Activated CD4-positive, alpha-beta memory T cell treated with anti-CD3 and anti-CD28 coated beads for 36 hours (primary cell): ENCODE data around the gene FAM209B. TPM values are rescaled to one million over a fixed set of nuclear protein-coding genes. Genes with fewer than 3 reads are reported as not detected.

ENCODE experiments used
- CTCF ChIA-PET: fragments of 350-600 bp; sonication (Branson Sonifier 250); formaldehyde crosslinking; loops from one replicate; lab custom pipeline; 2021; ENCODE audit warnings: antibody characterized with exemption, inconsistent platforms; lab: Charles Lee
- POLR2A ChIA-PET: fragments of 350-600 bp; sonication (Branson Sonifier 250); formaldehyde crosslinking; loops from one replicate; lab custom pipeline; 2021; ENCODE audit warnings: antibody characterized with exemption; lab: Charles Lee
- DNase-seq: peaks from one replicate; pipeline ENCODE4 v3.0.0-alpha.2; 2020
- H3K27ac Mint-ChIP-seq: one replicate; pipeline ENCODE4 v1.8.0; 2021; ENCODE audit warnings: mixed read lengths
- H3K27me3 Mint-ChIP-seq: one replicate; pipeline ENCODE4 v1.8.0; 2021; ENCODE audit warnings: mixed read lengths
- H3K36me3 Mint-ChIP-seq: one replicate; pipeline ENCODE4 v1.8.0; 2021; ENCODE audit warnings: mixed read lengths
- H3K4me1 Mint-ChIP-seq: one replicate; pipeline ENCODE4 v1.8.0; 2021; ENCODE audit warnings: low read depth, mixed read lengths
- H3K4me3 Mint-ChIP-seq: one replicate; pipeline ENCODE4 v1.8.0; 2021; ENCODE audit warnings: mild to moderate bottlenecking, mixed read lengths
- H3K9me3 Mint-ChIP-seq: one replicate; pipeline ENCODE4 v1.8.0; 2021; ENCODE audit warnings: mixed read lengths
- intact Hi-C: fragments of 100-400 bp; cut with micrococcal nuclease; formaldehyde crosslinking; loops from one replicate; pipeline ENCODE4 v1.15.1; 2023
- total RNA-seq, 2 experiments: library from RNA; stranded (reverse); gene quantifications; one replicate each; pipeline ENCODE4 v1.2.3, GENCODE V29; 2021

Gene FAM209B
- total RNA-seq, 2 experiments from 2014 or later: 0.63 to 0.93 TPM

GRCh38 chr20:56575961-56576360 lies 42.9 kb downstream of the FAM209B start:
- POLR2A ChIA-PET: no interaction called here

GRCh38 chr20:56579301-56579710 lies 46.3 kb downstream of the FAM209B start:
- Mint-ChIP-seq H3K9me3 (no peaks in the 10 kb centered on the region), H3K27me3 (peaks cover 14% of the 10 kb centered on the region), H3K4me3 (no peak overlapping the region), H3K36me3 (no peaks in the 10 kb centered on the region), H3K27ac (no peak overlapping the region), H3K4me1 (no peaks in the 10 kb centered on the region)
- intact Hi-C loops: no loop called here
- ChIA-PET CTCF (interaction anchor here (1.2 to 3.9 kb wide), 3 partner anchors 9 to 331 kb away, joined by 3 to 32 read pairs (median 3); partner anchors contain the start of gene MC3R), POLR2A (no interaction called here)
- DNase-seq: no peak

More at GRCh38 chr20:56575961-56576360, 42.9 kb downstream of the FAM209B start:
- Mint-ChIP-seq H3K4me1 (no peaks in the 10 kb centered on the region), H3K4me3 (no peak overlapping the region), H3K9me3 (no peaks in the 10 kb centered on the region), H3K36me3 (no peaks in the 10 kb centered on the region), H3K27me3 (peaks cover 6% of the 10 kb centered on the region), H3K27ac (no peak overlapping the region)
- intact Hi-C loops: no loop called here
- no peak for DNase-seq
- CTCF ChIA-PET: interaction anchor here (0.9 kb wide), 1 partner anchor 10 kb away, joined by 3 read pairs; no protein-coding TSS in a partner anchor

- CTCF ChIA-PET: interaction anchor here (1.8 to 3.9 kb wide), 2 partner anchors 30 kb away, joined by 5 to 32 read pairs; no protein-coding TSS in a partner anchor
- no peaks in the 10 kb centered on the region for H3K9me3 Mint-ChIP-seq
- H3K4me1 Mint-ChIP-seq: no peaks in the 10 kb centered on the region
- peaks cover 9% of the 10 kb centered on the region for H3K27me3 Mint-ChIP-seq
- no peak overlapping the region for H3K4me3 Mint-ChIP-seq
- POLR2A ChIA-PET: no interaction called here
- intact Hi-C loops: no loop called here
- H3K27ac Mint-ChIP-seq: no peak overlapping the region
- H3K36me3 Mint-ChIP-seq: no peaks in the 10 kb centered on the region
- DNase-seq: no peak
Measured at GRCh38 chr20:56580226-56580625, 47.2 kb downstream of the FAM209B start.

GRCh38 chr20:56581701-56582100 lies 48.7 kb downstream of the FAM209B start:
- ChIA-PET CTCF (interaction anchor here (1.8 kb wide), 1 partner anchor 31 kb away, joined by 5 read pairs; no protein-coding TSS in a partner anchor), POLR2A (no interaction called here)
- intact Hi-C loops: no loop called here
- DNase-seq: no peak
- Mint-ChIP-seq H3K4me1 (no peaks in the 10 kb centered on the region), H3K4me3 (no peak overlapping the region), H3K36me3 (no peaks in the 10 kb centered on the region), H3K27ac (no peak overlapping the region), H3K9me3 (no peaks in the 10 kb centered on the region), H3K27me3 (peaks cover 9% of the 10 kb centered on the region)

GRCh38 chr20:56582542-56582941 lies 49.5 kb downstream of the FAM209B start:
- no peaks in the 10 kb centered on the region for H3K4me1 Mint-ChIP-seq
- no peaks in the 10 kb centered on the region for H3K36me3 Mint-ChIP-seq
- no peak for DNase-seq
- peaks cover 9% of the 10 kb centered on the region for H3K27me3 Mint-ChIP-seq
- no peaks in the 10 kb centered on the region for H3K9me3 Mint-ChIP-seq
- intact Hi-C loops: no loop called here
- POLR2A ChIA-PET: no interaction called here
- CTCF ChIA-PET: interaction anchor here (0.7 kb wide), 1 partner anchor 191 kb away, joined by 3 read pairs; no protein-coding TSS in a partner anchor
- no peak overlapping the region for H3K27ac Mint-ChIP-seq
- no peak overlapping the region for H3K4me3 Mint-ChIP-seq

- Mint-ChIP-seq H3K27me3 (peaks cover 7% of the 10 kb centered on the region), H3K9me3 (no peaks in the 10 kb centered on the region), H3K36me3 (no peaks in the 10 kb centered on the region), H3K4me3 (no peak overlapping the region), H3K4me1 (no peaks in the 10 kb centered on the region), H3K27ac (no peak overlapping the region)
- ChIA-PET CTCF (interaction anchor here (1.2 kb wide), 1 partner anchor 34 kb away, joined by 5 read pairs; no protein-coding TSS in a partner anchor), POLR2A (no interaction called here)
- no peak for DNase-seq
- intact Hi-C loops: no loop called here
Measured at GRCh38 chr20:56584916-56585315, 51.9 kb downstream of the FAM209B start.

Other genes with a start within 250 kb of the FAM209B start
- gene FAM210B, start 174.3 kb upstream of the FAM209B start, total RNA-seq: 1 to 10 TPM; 5.5 to 5.9 TPM
- 100 to 1,000 TPM in 1 of 2 experiments, 10 to 100 TPM in 1; 99.7 to 101 TPM for gene AURKA, start 141.0 kb upstream of the FAM209B start, total RNA-seq
- gene CSTF1, start 140.6 kb upstream of the FAM209B start, total RNA-seq: 10 to 100 TPM; 53.9 to 56.6 TPM
- 1 to 10 TPM; 7.8 to 8.6 TPM for gene CASS4, start 121.0 kb upstream of the FAM209B start, total RNA-seq
- gene RTF2, start 64.6 kb upstream of the FAM209B start, total RNA-seq: 10 to 100 TPM; 81.8 to 83.1 TPM
- gene FAM209A, start 8.5 kb upstream of the FAM209B start, total RNA-seq: under 1 TPM; 0.59 to 0.99 TPM
- not detected for gene TFAP2C, start 96.1 kb downstream of the FAM209B start, total RNA-seq